Activated CD4-positive, alpha-beta T cell treated with anti-CD3 and anti-CD28 coated beads, Interleukin-2, amount 50 U/mL, for 16 hours (primary cell): ENCODE data around the gene FAM78A.
A peak's percentile ranks its signal among the peaks of the same experiment; 100 is the strongest.
"Not testable (repeated sequence)": the region's sequence is repeated elsewhere in the genome, so short reads cannot be mapped to it uniquely, and the experiment has no call there.

Experiments used
- DNase-seq: peaks from one replicate; pipeline ENCODE4 v3.0.0-alpha.2; 2020

The FAM78A gene

DNA sequence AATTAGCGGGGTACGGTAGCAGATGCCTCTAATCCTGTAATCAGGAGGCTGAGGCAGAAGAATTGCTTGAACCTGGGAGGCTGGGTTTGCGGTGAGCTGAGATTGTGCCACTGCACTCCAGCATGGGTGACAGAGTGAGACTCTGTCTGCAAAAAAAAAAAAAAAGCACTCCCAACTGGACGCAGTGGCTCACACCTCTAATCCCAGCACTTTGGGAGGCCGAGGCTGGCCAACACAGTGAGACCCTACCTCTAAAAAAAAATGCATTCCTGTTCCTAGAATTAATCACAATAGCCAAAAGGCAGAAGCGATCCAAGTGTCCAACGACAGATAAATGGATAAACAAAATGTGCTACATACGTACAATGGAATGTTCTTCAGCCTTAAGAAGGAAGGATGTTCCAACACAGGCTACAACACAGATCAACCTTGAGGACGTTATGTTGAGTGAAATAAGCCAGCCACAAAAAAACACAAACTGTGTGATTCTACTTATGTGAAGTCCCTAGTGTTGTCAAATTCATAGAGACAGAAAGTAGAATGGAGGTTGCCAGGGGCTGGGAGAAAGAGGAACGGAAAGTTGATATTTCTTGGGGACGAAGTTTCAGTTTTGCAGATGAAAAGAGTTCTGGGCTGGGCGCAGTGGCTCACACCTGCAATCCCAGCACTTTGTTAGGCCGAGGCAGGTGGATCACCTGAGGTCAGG is 13.8 kb downstream of the FAM78A start:
- DNase-seq, result no peak

DNA sequence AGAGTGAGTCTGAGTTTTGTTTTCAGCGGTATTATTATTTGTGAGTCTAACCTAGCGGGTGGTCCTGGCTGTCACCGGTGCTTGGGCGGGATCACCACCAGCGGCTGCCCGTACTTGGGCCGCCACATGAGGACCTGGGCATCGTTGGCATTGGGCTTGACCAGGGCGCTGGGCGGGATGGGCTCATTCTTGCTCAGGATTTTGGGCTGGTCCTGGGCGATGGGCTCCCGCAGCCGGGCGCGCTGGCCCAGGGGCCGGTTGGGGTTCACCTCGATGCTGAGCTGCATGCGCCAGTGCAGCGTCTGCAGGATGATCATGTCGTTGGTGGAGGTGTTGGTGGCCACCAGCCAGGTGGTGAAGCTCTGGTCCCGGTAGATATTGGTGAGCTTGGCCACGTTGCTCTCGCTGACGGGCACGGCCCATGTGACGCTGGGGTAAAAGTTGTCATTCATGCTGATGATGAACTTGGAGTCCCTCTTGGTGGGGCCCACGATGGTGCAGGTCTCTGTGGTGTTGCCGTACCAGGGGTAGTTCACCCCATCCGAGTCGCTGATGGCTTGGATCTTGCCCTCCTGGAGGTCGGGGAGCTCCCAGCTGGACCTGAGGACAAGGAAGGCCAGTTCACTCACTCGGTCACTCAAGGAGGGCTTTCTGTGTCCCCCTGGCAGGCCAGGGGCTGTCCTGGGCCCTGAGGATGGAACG is 15.4 kb downstream of the FAM78A start:
- DNase-seq, result no peak

DNA sequence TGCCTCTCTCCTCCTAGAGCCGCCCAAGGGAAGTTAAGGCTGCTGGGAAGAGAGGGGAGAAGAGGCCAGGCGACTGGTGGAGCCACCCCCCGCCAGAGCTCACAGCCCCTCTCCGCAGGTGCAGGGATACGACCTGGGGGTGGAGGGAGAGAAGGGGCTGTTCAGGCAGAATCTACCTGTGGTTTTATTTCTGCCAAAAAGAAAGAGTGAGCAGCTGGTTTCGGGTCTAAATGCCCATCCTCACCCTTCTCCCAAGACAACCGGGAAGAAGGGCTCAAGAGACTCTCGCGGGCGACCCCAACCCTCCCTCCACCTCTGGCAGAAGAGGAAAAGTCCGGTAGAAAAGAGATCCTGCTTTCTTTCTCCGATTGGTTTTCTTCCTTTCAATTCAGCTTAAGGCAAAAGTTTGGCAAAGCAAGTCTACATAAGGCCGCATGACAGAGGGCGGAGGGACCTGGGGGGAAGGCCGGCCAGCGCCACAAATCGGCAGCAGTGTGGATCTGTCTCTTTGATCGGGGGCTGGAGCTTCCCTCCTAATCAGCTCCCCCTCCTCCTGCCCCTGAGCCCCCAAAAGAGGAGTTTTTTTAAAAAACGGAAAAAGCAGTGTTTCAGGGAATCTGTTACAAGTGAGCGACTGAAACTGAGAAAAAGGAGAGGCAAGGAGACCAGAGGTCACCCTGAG is 16.3 kb downstream of the FAM78A start:
- DNase-seq, result no peak

- DNase-seq, result no peak
These were observed 16.8 kb downstream of the FAM78A start for GRCh38 chr9:131259432-131259898.

DNA sequence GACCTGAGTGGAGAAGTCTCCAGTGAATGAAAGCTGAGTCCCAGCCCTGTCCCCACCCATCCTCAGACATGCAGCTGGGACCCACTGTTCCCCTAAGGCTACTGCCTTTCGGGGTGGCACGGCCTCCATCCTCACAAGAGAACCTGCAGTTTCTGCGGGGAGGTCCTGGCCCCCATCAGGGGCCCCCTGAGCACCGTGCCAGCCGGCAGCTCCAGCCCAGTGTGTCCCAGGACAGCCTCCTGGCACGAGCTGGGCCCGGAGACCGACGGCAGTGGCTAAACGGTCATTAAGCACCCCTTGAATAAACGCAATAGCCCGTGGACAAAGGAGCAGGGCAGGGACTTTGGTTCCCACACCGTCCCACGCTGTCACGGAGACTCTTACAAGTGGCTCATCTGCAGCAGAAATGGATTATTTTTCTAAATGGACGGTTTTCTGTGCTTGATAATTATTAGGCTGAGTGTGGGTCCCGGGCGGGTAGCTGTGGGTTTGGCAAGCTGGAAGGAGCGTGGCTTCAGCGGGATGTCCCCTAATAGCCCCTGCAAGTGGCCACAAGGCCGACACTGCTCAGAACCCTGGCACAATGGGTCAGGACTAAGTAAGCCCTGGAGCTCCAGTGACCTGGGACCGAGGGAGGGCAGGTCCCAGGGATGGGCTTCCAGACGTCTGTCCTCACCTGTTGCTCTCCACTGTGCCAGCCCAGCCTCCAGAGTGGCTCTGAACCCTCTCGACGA is 17.4 kb downstream of the FAM78A start:
- no peak for DNase-seq

DNA sequence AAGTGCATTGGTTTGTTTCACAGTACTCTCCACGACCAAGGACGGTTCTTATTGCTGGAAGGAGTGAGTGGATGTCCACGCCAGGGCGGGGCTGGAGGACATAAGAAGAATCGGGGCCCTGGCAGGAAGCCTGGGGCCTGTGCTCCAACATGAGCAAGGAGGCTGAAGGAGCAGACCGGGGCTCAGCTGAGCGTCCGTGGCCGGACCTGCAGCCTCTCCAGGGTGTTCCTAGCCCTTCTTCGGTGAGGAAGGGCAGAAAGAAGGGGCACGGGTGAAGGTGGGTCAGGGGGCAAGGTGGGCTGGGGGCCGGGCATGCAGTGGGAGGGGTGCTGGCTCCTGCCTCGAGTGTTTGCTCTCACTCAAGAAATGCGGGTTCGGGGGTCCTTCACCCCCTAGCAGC is 18.1 kb downstream of the FAM78A start:
- no peak for DNase-seq

DNA sequence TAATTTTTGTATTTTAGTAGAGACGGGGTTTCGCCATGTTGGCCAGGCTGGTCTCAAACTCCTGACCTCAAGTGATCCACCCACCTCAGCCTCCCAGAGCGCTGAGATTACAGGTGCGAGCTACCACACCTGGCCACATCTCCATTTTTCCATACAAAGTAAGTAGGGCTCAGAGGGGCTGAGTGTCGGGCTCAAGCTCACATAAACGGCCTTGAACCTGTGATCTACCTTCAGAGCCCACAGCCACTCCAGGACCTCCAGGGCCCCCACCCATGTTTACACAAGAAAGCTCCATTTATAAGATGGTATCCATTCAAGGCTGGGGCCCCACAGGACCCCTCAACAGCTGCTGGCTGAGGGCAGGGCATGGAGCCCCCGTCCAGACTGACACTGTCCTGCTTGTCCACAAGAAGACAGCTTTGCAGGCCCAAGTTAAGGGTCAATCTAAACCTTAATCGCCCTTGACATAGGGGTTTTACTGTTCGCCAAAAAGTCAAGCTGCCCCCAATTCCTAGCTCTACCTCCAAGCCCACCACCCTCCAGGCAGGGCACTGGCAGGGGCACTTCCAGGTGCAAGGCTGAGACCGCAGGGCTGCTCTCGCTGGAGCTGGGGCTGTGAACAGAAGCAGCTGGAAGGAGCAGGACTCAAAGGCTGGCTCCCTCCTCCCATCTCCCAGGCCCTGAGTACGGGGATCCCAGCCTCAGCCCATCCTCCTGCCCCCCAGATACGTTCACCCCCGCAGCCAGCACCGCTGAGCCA is 18.9 kb downstream of the FAM78A start:
- no peak for DNase-seq

- DNase-seq, result no peak
These were observed 20.6 kb downstream of the FAM78A start for GRCh38 chr9:131255676-131256197.

DNA sequence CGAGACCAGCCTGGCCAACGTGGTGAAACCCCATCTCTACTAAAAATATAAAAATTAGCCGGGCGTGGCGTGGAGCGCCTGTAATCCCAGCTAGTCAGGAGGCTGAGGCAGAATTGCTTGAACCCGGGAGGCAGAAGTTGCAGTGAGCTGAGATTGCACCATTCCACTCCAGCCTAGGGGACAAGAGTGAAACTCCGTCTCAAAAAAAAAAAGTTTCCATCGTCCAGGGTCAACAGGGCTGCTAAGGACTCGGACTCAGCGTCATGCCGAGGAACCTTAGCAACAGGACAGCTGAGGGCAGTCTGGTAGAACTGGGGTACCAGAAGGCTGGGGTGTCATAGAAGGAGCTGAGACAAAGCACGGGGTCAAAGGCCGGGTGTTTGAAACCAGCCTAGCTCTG is 21.7 kb downstream of the FAM78A start:
- DNase-seq, result no peak

DNA sequence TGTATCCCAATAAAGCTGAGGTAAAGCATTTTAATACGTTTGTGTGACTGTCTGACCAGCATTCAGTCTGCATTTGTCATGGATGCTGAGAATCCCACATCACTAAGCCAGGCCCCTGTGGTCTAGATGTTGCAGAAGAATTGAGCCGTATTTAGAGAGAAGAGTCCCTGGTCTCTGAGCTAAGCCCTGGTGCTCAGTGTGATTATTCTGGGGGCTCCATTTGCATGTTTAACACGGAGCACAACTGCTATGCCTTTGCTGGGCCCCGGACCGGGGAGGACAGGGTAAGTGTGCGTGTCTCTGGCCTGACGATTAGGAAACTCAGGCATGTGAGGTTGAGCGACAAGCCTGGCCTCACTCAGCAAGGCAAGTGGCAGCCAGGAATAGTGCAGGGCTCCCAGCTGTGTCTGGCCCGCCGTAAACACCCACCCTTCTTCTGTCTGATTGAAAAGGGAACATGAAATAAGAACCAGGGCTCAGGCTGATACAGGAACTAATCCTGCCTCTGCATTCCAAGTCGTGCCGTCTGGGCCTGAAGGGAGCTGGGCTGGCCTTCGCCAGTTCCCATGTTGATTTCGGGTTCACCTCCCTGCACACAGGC is 22.3 kb downstream of the FAM78A start:
- no peak for DNase-seq

DNA sequence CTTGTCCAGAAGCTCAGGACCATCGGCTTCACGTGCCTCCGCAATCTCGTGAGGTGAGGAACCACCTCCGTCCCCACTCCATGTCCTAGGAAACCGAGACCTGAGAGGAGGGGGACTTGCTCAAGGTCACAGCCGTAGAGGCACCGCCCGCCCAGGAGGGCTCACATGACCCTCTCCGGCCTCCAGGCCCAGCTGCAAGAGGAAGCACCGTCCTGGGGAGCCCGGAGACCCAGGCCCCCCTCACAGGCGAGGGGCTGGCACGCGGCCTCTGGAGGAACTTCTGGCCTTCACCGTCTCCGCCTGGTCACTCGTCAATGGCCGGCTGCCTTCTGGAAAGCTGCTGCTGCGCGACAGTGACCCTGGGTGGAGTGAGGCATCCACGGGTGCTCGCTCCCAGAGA is 24.2 kb downstream of the FAM78A start:
- DNase-seq, result no peak

- no peak for DNase-seq
These were observed 29.7 kb downstream of the FAM78A start for GRCh38 chr9:131246618-131247017.

DNA sequence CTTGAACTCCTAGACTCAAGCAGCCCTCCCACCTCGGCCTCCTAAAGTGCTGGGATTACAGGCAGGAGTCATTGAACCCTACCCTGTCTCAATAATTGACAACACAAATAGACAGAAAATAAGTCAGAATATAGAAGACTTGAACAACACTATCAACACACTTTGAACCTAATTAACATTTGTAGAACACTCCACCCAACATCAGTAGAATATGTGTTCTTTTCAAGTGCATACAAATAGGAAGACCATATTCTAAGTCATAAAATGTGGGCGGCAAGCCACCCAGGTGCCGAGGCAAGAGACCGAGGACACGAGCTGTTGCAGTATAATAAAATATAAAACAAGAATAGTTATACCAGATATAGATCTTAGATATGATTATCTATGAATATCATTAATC is 32.0 kb downstream of the FAM78A start:
- DNase-seq, result not testable (repeated sequence)

DNA sequence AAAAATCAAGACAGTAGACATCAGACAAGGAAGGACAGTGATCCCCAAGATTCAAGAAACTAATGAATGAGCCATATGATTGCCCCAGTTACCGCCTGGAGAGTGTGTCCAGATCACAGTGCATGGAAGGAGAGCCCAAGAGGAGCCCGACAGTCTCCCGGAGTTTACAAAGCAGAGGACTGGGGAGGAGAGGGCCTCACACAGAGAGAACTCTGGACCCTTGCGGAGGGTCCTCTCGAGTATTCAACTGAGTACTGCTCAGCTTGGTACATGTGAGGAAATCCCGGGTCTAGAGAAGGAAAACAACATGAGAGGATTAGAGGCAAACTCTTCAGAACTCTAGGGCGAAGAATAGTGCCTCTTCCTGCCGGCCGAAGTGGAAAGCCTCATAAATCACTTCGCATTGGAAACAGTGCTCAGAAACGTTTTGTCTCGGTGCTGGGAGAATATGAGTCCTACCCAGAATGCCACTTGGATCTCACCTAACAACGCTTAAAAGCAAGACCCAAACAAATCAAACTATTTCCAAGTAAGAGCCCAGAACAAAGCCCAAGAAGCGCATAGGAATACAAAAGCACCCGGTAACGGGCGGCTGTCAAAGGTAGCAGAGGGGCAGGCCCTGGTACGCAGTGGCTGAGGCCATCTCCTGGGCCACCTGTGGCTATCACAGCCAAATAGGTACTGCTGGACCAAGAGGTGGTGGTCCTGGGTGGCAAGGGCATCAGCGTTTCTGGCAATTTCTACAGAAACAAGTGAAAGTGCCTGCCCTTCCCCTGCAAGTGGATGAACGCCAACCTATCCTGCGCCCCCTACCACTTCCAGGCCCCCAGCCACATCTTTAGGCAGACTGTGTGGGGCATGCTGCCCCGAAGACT is 36.0 kb downstream of the FAM78A start:
- no peak for DNase-seq

DNA sequence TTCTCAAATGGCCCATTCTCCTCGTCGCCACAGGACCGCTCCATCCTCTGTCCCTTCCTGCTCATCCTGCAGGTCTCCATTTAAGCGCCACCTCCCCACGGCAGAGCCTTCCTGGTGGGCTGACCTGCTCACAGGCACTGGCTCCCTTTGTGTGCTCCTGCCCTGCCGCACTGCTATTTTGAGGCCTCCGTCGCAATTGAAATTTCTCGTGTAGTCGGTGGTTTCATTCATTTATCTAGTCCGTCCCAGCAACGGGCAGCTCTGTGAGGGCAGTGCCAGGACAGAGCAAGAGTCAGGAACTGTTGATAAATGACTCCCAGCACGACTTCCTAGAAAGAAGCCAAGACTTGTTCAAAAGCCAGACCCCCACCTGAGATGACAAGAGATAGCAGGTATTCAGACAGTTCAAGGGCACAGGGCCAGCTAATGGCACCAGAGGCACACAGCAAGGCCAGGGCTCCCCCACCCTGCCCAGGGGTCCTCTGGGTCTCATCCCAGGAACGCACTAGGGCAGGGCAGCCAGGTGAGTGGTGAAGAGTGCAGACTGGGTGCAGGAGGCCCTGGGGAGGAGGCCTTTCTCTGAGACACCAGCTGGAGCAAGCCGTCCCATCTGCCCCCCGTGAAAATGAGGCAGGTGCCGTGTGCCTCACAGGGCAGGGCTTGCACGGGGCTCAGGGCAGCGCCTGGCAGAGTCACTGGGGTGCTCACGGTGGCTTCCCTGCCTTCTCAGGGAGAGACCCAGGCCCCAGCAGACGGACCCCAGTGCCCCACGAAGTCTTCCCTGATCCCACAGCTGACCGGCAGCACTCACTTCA is 36.9 kb downstream of the FAM78A start:
- no peak for DNase-seq

GRCh38 chr9:131238402-131239021 is 37.8 kb downstream of the FAM78A start:
- DNase-seq, result no peak

- DNase-seq, result peak; percentile 94
These were observed 38.3 kb downstream of the FAM78A start for GRCh38 chr9:131237931-131238401.

DNA sequence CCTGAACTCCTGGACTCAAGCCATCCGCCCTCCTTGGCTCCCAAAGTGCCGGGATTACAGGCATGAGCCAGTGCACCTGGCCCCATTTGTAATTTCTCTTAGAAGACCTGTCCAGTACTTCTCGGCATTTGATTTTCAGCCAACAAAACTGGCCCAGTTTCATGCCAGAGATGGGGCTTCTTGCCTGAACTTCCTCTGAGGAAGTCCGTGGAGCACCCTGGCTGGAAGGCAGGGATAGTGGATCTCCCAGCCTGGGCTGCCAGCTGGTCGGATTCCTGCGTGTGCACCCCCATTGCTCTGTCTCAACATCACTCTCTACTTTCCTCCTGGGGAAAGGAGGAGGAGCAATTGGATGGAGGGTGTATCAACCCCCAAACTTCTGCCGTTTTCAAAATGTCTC is 39.0 kb downstream of the FAM78A start:
- no peak for DNase-seq

DNA sequence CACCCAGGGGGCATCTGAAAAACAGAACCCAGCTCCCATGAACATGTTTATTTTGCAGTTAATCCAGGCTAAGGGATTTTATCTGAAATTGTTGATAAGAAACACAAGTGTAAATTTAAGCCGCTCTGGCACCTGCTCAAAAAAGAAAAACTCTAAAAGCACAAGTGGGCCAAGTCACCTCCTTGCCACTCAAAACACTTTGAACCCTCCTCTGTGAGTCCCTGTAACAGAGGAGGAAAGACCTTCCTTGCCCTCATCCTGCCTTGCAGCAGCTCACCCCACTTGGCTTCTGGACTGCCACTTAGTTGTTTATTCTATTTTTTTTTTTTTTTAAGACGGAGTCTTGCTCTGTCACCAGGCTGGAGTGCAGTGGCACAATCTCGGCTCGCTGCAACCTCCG is 39.5 kb downstream of the FAM78A start:
- DNase-seq, result no peak
